ENCODE measurements around the gene NBEAL2. TPM values are rescaled to one million over a fixed set of nuclear protein-coding genes. Genes with fewer than 3 reads are reported as not detected.

The NBEAL2 gene
- total and polyA plus RNA-seq, 2 of the 8 experiments (the other 6 are each of a cell fraction or from before 2014, with no cell fraction given): 27.3 to 46.9 TPM

GRCh38 chr3:47007482-47008233 is 28.2 kb downstream of the NBEAL2 start (continued):
- TF ChIP-seq CTCF (IDR thresholded peaks at IDR 0.05; ENCODE audit: control extremely low read depth in 1 of 3, insufficient read depth in 1 of 3, low read depth in 1 of 3, low read length in 3 of 3) (no peak), ATF2 (IDR thresholded peaks at IDR 0.05; ENCODE audit: low read length) (no peak), RNF2 (IDR thresholded peaks at IDR 0.05; ENCODE audit: borderline replicate concordance, low read depth, low read length, missing control alignments, poor library complexity, severe bottlenecking) (no peak), ATF3 (IDR thresholded peaks at IDR 0.05; ENCODE audit: insufficient read depth, low read depth, low read length) (no peak), GABPA (IDR thresholded peaks at IDR 0.05; ENCODE audit: borderline replicate concordance, insufficient read depth, low read length) (no peak), RFX5 (IDR thresholded peaks at IDR 0.05; ENCODE audit: borderline replicate concordance, low read depth, low read length) (no peak)
